ENCODE results near the gene IL11RA. TPM values are rescaled to one million over a fixed set of nuclear protein-coding genes. Genes with fewer than 3 reads are reported as not detected.

The IL11RA gene
- total RNA-seq, 1 donor from 2014 or later = 61.4 TPM

DNA sequence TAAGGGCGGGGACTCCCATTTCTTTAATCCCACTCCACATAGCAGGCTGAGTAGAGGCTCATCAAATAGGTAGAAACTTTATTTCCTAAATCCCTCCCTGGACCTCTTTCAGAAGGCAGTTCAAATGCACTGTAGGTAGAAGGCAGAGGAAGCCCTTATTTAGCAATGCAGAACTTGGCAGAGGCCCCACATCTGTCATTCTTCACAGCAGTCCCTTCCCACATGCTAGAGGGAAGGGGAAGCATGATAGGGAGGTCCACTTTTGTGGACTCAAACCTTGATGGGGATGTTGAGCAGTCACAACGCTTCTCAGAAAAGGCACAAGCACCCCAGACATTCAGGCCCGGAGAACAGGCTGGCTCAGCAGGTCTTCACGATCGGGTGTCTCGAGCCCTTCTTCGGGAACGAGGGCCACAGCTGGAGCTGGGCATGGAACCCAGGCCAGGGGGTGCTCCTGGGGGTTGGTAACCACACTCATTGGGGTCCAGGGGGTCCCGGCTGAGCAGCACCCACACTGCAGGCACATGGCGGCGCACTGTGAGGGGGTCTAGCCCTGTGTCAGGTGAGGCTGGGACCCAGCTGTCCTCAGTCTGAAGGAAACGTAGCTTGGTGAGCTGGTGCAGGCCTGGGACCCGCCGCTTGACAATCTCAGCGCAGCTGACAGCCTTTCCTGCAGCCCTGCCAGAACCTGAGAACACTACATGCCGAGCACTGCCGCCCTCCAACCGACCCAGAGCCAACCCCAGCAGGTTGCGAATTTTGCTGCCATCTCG is 41.4 kb upstream of the IL11RA start:
- peaks cover 9% of the 10 kb centered on the region for H3K27me3 Mint-ChIP-seq (ENCODE audit: unreplicated experiment)
- DNase-seq (ENCODE audit: low spot score) = no peak
- no peak overlapping the region for H3K27ac Mint-ChIP-seq (ENCODE audit: unreplicated experiment)
- no peaks in the 10 kb centered on the region for H3K9me3 Mint-ChIP-seq (ENCODE audit: unreplicated experiment)
- H3K4me1 Mint-ChIP-seq (ENCODE audit: unreplicated experiment) = peaks cover 15% of the 10 kb centered on the region
- peaks cover 8% of the 10 kb centered on the region for H3K36me3 Mint-ChIP-seq (ENCODE audit: low read depth, unreplicated experiment)
- TF ChIP-seq CTCF (IDR thresholded peaks at IDR 0.05; ENCODE audit: unreplicated experiment) = no peak
- peak overlapping the region; percentile 90 for H3K4me3 Mint-ChIP-seq (ENCODE audit: unreplicated experiment)

DNA sequence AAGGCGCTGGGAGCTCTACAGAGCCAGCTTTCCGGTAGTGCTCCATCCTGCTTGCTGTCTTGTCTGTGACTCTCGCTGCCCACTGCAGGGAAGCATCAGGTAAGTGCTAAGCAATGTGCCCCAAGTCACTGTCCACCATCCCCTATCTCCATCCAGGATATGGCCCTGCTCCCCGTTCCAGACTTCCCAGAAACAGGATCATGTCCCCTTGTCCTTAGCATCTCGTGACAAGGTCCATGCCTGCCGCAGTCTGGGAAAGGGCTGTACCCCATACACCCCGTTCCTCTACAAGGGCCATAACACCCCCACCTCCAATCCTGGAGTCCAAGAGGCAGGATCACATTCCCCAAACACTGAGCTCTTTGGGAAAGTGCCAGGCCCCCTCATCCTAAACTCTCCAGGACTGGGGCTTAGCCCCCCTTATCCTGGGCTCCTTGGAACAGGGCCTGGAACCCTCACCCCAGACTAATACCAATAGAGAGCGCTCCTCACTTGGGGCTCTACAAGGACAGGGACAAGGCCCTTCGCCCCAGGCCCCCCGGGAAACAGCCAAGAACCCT is 40.7 kb upstream of the IL11RA start:
- H3K4me1 Mint-ChIP-seq (ENCODE audit: unreplicated experiment) = peaks cover 15% of the 10 kb centered on the region
- peak overlapping the region; percentile 90 for H3K4me3 Mint-ChIP-seq (ENCODE audit: unreplicated experiment)
- peak overlapping the region; percentile 70 for H3K27ac Mint-ChIP-seq (ENCODE audit: unreplicated experiment)
- peaks cover 9% of the 10 kb centered on the region for H3K27me3 Mint-ChIP-seq (ENCODE audit: unreplicated experiment)
- TF ChIP-seq CTCF (IDR thresholded peaks at IDR 0.05; ENCODE audit: unreplicated experiment) = no peak
- no peak for DNase-seq (ENCODE audit: low spot score)
- H3K9me3 Mint-ChIP-seq (ENCODE audit: unreplicated experiment) = no peaks in the 10 kb centered on the region
- H3K36me3 Mint-ChIP-seq (ENCODE audit: low read depth, unreplicated experiment) = peaks cover 15% of the 10 kb centered on the region

DNA sequence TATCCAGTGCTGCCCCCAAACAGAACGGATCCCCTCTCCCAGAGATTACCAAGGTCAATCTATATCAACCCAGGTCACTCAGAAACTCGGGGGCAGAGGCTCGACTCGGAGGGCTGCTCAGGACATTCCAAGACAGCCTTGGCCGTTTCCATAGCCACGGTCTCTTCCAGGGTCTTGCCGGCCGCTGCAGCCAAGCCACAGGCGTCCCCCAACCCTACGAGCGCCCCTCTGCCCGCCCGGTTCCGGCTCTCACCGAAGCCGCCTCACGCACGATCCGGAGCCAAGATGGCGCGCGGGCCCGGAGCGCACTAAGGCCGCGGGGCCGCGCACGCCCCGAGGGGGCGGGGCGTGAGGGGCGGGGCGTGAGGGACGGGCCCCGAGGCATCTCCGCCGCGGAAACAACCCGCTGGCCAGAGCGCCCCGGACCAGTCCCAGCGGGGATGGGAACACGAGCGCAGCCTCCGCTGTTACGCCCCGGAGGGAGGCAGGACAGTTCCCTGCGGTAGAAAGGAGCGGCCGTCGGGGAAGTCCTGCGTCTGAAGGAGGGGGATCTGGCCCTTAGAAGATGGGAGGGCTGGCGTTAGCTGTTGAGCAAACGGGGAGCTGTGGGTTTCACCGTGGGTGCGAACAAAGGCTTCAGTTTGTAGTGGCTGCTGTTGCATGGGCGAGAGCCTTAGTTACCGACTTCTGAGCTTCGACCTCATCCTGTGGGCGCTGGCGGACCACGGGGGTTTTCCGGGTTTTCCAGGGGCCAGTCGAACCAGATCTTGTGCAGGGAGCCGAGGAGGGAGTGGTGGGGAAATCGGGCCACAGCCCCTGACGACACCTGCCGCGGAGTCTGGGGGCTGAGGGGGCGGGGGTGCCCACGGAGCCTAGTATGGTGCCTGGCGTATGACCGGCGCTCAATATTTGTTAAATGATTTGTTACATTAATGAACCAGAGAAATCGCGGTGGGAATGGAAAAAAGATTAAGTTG is 39.9 kb upstream of the IL11RA start, which contains the start of gene RPP25L:
Gene RPP25L (minus strand): TSS at position 287 of the 977 bp plus-strand sequence. CDS start 801 bp downstream, outside the sequence.
- peak within 1 kb of the TSS; percentile 70 for H3K27ac Mint-ChIP-seq (ENCODE audit: unreplicated experiment)
- H3K27me3 Mint-ChIP-seq (ENCODE audit: unreplicated experiment) = peaks cover 9% of the 10 kb centered on the region
- peak; percentile 87 for DNase-seq (ENCODE audit: low spot score)
- TF ChIP-seq CTCF (IDR thresholded peaks at IDR 0.05; ENCODE audit: unreplicated experiment) = no peak
- H3K9me3 Mint-ChIP-seq (ENCODE audit: unreplicated experiment) = no peaks in the 10 kb centered on the region
- peaks cover 21% of the 10 kb centered on the region for H3K36me3 Mint-ChIP-seq (ENCODE audit: low read depth, unreplicated experiment)
- H3K4me1 Mint-ChIP-seq (ENCODE audit: unreplicated experiment) = peaks cover 15% of the 10 kb centered on the region
- peak within 1 kb of the TSS; percentile 90 for H3K4me3 Mint-ChIP-seq (ENCODE audit: unreplicated experiment)

DNA sequence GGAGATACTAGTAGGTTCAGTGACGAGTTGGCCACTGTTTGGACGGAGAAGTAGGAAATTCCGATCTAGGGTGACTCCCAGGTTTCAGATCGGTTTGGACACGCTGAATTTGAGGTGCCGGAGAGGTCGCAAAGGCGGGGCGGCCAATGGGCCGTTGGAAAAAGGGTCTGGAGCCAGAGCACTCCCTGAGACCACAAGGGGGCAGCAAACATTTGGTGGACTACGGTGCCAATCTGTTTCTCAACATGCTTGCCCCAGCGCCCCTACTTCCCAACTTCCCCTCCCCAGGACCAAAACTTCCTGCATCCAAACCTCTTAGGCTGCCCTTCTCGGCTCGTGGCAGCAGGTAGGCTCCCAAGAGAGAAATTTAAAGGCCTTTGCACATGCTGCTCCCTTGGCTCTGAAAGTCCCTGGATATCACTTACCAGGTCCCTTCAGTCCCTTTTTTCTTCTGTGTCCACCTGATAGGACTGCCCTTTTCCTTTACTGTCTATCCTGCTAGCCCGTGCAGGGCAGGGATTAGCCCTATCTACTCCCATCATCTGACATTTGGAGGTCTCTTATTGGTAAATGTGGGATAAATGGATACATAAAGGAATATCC is 39.1 kb upstream of the IL11RA start:
- peaks cover 21% of the 10 kb centered on the region for H3K36me3 Mint-ChIP-seq (ENCODE audit: low read depth, unreplicated experiment)
- H3K9me3 Mint-ChIP-seq (ENCODE audit: unreplicated experiment) = no peaks in the 10 kb centered on the region
- DNase-seq (ENCODE audit: low spot score) = peak; percentile 81
- TF ChIP-seq CTCF (IDR thresholded peaks at IDR 0.05; ENCODE audit: unreplicated experiment) = peak; percentile 67
- H3K4me3 Mint-ChIP-seq (ENCODE audit: unreplicated experiment) = peak overlapping the region; percentile 90
- H3K27ac Mint-ChIP-seq (ENCODE audit: unreplicated experiment) = no peak overlapping the region
- peaks cover 15% of the 10 kb centered on the region for H3K4me1 Mint-ChIP-seq (ENCODE audit: unreplicated experiment)
- peaks cover 9% of the 10 kb centered on the region for H3K27me3 Mint-ChIP-seq (ENCODE audit: unreplicated experiment)
